ENCODE measurements around the gene SKI. TPM values are rescaled to one million over a fixed set of nuclear protein-coding genes. Genes with fewer than 3 reads are reported as not detected.

The SKI gene
- total and polyA plus RNA-seq, 9 of the 15 experiments (the other 6 are each of a cell fraction or from before 2014, with no cell fraction given), result 0.10 to 60.5 (median 4.6) TPM

DNA sequence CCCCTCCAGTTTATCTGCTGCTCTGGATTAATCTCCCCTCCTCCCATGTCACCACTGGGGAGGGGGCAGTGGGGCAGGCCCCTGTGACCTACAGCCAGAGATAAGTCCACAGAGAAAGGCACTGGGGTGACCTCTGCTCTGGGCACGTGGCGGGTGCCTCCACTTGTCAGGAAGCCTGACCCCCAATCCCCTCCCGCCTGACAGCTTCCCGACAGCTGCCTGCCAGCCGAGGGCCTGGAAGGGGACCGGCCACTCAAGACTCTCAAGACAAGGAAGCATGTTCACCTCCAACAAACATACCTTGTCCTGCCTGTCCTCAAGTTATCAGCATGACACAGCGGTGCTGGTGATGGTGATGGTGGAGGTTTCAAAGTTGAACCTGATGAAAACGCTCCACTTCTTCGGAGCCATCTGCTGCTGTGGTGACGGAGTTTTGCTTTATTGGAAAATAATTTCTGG, 30.4 kb upstream of the SKI start (continued):
- TF ChIP-seq, protein P1, sequence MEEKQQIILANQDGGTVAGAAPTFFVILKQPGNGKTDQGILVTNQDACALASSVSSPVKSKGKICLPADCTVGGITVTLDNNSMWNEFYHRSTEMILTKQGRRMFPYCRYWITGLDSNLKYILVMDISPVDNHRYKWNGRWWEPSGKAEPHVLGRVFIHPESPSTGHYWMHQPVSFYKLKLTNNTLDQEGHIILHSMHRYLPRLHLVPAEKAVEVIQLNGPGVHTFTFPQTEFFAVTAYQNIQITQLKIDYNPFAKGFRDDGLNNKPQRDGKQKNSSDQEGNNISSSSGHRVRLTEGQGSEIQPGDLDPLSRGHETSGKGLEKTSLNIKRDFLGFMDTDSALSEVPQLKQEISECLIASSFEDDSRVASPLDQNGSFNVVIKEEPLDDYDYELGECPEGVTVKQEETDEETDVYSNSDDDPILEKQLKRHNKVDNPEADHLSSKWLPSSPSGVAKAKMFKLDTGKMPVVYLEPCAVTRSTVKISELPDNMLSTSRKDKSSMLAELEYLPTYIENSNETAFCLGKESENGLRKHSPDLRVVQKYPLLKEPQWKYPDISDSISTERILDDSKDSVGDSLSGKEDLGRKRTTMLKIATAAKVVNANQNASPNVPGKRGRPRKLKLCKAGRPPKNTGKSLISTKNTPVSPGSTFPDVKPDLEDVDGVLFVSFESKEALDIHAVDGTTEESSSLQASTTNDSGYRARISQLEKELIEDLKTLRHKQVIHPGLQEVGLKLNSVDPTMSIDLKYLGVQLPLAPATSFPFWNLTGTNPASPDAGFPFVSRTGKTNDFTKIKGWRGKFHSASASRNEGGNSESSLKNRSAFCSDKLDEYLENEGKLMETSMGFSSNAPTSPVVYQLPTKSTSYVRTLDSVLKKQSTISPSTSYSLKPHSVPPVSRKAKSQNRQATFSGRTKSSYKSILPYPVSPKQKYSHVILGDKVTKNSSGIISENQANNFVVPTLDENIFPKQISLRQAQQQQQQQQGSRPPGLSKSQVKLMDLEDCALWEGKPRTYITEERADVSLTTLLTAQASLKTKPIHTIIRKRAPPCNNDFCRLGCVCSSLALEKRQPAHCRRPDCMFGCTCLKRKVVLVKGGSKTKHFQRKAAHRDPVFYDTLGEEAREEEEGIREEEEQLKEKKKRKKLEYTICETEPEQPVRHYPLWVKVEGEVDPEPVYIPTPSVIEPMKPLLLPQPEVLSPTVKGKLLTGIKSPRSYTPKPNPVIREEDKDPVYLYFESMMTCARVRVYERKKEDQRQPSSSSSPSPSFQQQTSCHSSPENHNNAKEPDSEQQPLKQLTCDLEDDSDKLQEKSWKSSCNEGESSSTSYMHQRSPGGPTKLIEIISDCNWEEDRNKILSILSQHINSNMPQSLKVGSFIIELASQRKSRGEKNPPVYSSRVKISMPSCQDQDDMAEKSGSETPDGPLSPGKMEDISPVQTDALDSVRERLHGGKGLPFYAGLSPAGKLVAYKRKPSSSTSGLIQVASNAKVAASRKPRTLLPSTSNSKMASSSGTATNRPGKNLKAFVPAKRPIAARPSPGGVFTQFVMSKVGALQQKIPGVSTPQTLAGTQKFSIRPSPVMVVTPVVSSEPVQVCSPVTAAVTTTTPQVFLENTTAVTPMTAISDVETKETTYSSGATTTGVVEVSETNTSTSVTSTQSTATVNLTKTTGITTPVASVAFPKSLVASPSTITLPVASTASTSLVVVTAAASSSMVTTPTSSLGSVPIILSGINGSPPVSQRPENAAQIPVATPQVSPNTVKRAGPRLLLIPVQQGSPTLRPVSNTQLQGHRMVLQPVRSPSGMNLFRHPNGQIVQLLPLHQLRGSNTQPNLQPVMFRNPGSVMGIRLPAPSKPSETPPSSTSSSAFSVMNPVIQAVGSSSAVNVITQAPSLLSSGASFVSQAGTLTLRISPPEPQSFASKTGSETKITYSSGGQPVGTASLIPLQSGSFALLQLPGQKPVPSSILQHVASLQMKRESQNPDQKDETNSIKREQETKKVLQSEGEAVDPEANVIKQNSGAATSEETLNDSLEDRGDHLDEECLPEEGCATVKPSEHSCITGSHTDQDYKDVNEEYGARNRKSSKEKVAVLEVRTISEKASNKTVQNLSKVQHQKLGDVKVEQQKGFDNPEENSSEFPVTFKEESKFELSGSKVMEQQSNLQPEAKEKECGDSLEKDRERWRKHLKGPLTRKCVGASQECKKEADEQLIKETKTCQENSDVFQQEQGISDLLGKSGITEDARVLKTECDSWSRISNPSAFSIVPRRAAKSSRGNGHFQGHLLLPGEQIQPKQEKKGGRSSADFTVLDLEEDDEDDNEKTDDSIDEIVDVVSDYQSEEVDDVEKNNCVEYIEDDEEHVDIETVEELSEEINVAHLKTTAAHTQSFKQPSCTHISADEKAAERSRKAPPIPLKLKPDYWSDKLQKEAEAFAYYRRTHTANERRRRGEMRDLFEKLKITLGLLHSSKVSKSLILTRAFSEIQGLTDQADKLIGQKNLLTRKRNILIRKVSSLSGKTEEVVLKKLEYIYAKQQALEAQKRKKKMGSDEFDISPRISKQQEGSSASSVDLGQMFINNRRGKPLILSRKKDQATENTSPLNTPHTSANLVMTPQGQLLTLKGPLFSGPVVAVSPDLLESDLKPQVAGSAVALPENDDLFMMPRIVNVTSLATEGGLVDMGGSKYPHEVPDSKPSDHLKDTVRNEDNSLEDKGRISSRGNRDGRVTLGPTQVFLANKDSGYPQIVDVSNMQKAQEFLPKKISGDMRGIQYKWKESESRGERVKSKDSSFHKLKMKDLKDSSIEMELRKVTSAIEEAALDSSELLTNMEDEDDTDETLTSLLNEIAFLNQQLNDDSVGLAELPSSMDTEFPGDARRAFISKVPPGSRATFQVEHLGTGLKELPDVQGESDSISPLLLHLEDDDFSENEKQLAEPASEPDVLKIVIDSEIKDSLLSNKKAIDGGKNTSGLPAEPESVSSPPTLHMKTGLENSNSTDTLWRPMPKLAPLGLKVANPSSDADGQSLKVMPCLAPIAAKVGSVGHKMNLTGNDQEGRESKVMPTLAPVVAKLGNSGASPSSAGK (IDR thresholded peaks at IDR 0.05), result peak; percentile 89
- TF ChIP-seq EP400 (IDR thresholded peaks at IDR 0.05) (peak; percentile 63), ZNF23 (CRISPR knock-in tag; IDR thresholded peaks at IDR 0.05) (0 out of 2 replicates have a peak, but pooled peaks have one; percentile 26), SMARCE1 (IDR thresholded peaks at IDR 0.05) (no peak), GATA2 (CRISPR knock-in tag; IDR thresholded peaks at IDR 0.05) (0 out of 2 replicates have a peak, but pooled peaks have one; percentile 12), ZNF79 (CRISPR knock-in tag; IDR thresholded peaks at IDR 0.05; ENCODE audit: low read depth) (no peak), ZNF143 (CRISPR knock-in tag; IDR thresholded peaks at IDR 0.05) (no peak), RBBP5 (IDR thresholded peaks at IDR 0.05; ENCODE audit: borderline replicate concordance, insufficient read depth, low read length, poor library complexity, severe bottlenecking) (no peak), ERF (CRISPR knock-in tag; IDR thresholded peaks at IDR 0.05) (peak; percentile 68; the same call in 1 of the 2 replicates), ZBTB7A (IDR thresholded peaks at IDR 0.05; ENCODE audit: borderline replicate concordance, control insufficient read depth, low read depth, low read length) (peak; percentile 61; the same call in 1 of the 2 replicates), TCF3 (CRISPR knock-in tag; IDR thresholded peaks at IDR 0.05) (peak; percentile 46), L3MBTL2 (IDR thresholded peaks at IDR 0.05) (peak; percentile 90), SMARCB1 (IDR thresholded peaks at IDR 0.05; ENCODE audit: insufficient read length, low read depth) (no peak), NFE2 (IDR thresholded peaks at IDR 0.05; ENCODE audit: low read depth) (peak; percentile 69; the same call in 1 of the 2 replicates), NR1H2 (CRISPR knock-in tag; IDR thresholded peaks at IDR 0.05) (no peak), ZNF431 (CRISPR knock-in tag; IDR thresholded peaks at IDR 0.05) (0 out of 2 replicates have a peak, but pooled peaks have one; percentile 21)
- TF ChIP-seq, protein P2, sequence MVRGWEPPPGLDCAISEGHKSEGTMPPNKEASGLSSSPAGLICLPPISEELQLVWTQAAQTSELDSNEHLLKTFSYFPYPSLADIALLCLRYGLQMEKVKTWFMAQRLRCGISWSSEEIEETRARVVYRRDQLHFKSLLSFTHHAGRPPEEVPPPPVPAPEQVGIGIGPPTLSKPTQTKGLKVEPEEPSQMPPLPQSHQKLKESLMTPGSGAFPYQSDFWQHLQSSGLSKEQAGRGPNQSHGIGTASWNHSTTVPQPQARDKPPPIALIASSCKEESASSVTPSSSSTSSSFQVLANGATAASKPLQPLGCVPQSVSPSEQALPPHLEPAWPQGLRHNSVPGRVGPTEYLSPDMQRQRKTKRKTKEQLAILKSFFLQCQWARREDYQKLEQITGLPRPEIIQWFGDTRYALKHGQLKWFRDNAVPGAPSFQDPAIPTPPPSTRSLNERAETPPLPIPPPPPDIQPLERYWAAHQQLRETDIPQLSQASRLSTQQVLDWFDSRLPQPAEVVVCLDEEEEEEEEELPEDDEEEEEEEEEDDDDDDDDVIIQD (CRISPR knock-in tag; IDR thresholded peaks at IDR 0.05), result no peak

Data from K562 (cell line).